VCaP (cell line): ENCODE measurements around the gene YIPF4.

Experiments
- H3K27ac ChIP-seq: fragments of 450-650 bp; 2 replicates; pipeline ENCODE4 v1.5.1; 2017
- CTCF ChIP-seq: fragments of 450-650 bp; conservative IDR thresholded peaks from 2 replicates; pipeline ENCODE4 v1.5.1; 2017; ENCODE audit warnings: mild to moderate bottlenecking, moderate library complexity

Gene YIPF4

GRCh38 chr2:32242331-32242730 is 35.4 kb upstream of the YIPF4 start:
- no peak overlapping the region for H3K27ac ChIP-seq
- TF ChIP-seq CTCF, result no peak

- H3K27ac ChIP-seq, result no peak overlapping the region
- TF ChIP-seq CTCF, result no peak
Measured at GRCh38 chr2:32246911-32247310, 30.8 kb upstream of the YIPF4 start.

- TF ChIP-seq CTCF, result no peak
- no peak overlapping the region for H3K27ac ChIP-seq
Measured at GRCh38 chr2:32248299-32248698, 29.4 kb upstream of the YIPF4 start.

- H3K27ac ChIP-seq, result no peak overlapping the region
- TF ChIP-seq CTCF, result no peak
Measured at GRCh38 chr2:32249731-32250236, 27.9 kb upstream of the YIPF4 start.

GRCh38 chr2:32250290-32250689 is 27.4 kb upstream of the YIPF4 start:
- no peak overlapping the region for H3K27ac ChIP-seq

GRCh38 chr2:32258242-32258641 is 19.5 kb upstream of the YIPF4 start:
- TF ChIP-seq CTCF, result no peak
- no peak overlapping the region for H3K27ac ChIP-seq

More at GRCh38 chr2:32250290-32250689, 27.4 kb upstream of the YIPF4 start:
- TF ChIP-seq CTCF, result no peak

GRCh38 chr2:32260376-32260775 is 17.3 kb upstream of the YIPF4 start:
- H3K27ac ChIP-seq, result no peak overlapping the region
- TF ChIP-seq CTCF, result no peak
